Testis (tissue), 3 donors: ENCODE data around the gene STAP2. TPM values are rescaled to one million over a fixed set of nuclear protein-coding genes. Genes with fewer than 3 reads are reported as not detected.

Experiments used
- DNase-seq: peaks from one replicate; pipeline ENCODE4 v3.0.0-alpha.2; 2019
- H3K27ac ChIP-seq, 2 donors: fragments of 200-600 bp; sonication (generic); one replicate each; pipeline ENCODE4 v1.5.1; 2019
- H3K27me3 ChIP-seq: fragments of 200-600 bp; sonication (generic); one replicate; pipeline ENCODE4 v1.5.1; 2019
- H3K36me3 ChIP-seq: fragments of 200-600 bp; sonication (generic); one replicate; pipeline ENCODE4 v1.5.1; 2017; ENCODE audit warnings: low read depth; ENCODE audit errors: missing control alignments
- H3K4me1 ChIP-seq: fragments of 200-600 bp; sonication (generic); one replicate; pipeline ENCODE4 v1.5.1; 2019
- H3K4me3 ChIP-seq, 2 donors: fragments of 200-600 bp; sonication (generic); one replicate each; pipeline ENCODE4 v1.5.1; 2017 to 2019
- H3K9me3 ChIP-seq: fragments of 200-600 bp; sonication (generic); one replicate; pipeline ENCODE4 v1.5.1; 2017
- POLR2A ChIP-seq: fragments of 450-650 bp; IDR thresholded peaks from one replicate; pipeline ENCODE4 v1.6.1; 2017; ENCODE audit warnings: antibody characterized with exemption, mild to moderate bottlenecking, moderate library complexity
- WGBS, 2 donors: methylation state at CpG; one replicate each; pipeline ENCODE4 v1.1.5; 2018; 5-methylcytosine and 5-hydroxymethylcytosine counted together
- intact Hi-C: fragments of 100-400 bp; cut with DNase I; formaldehyde crosslinking; loops from one replicate; pipeline ENCODE4 v1.15.1; 2023; ENCODE audit warnings: low total_unique reads
- polyA plus RNA-seq: library from polyadenylated mRNA; stranded (reverse); fragments of 350-450 nt; fragmentation: Illumina TruSeq; extraction: RNeasy Lipid Tissue Mini Kit (QIAGEN cat#74804); gene quantifications from one replicate; pipeline ENCODE4 v1.2.3, GENCODE V29; 2014; ENCODE audit warnings: low read depth, low replicate concordance; ENCODE audit not compliant: insufficient read depth
- total RNA-seq, 2 donors: library from RNA; depleted of rRNA; stranded (reverse); fragments of >200 nt; gene quantifications; one replicate each; pipeline ENCODE4 v1.2.3, GENCODE V29; 2016
- TF ChIP-seq, protein P1 (sequence below), 3 experiments: fragments of 450-650 bp in 2 of 3; fragments of 200-600 bp in 1 of 3; sonication (generic) in 1 of 3; IDR thresholded peaks; one replicate each; pipeline ENCODE4 v1.5.1; 2016 to 2019; ENCODE audit warnings: antibody characterized with exemption in 3 of 3, mild to moderate bottlenecking in 2 of 3, moderate library complexity in 1 of 3

STAP2 gene
- total and polyA plus RNA-seq, 3 donors from 2014 or later: 5.3 to 6.4 (median 6.2) TPM

- TF ChIP-seq, protein P1, sequence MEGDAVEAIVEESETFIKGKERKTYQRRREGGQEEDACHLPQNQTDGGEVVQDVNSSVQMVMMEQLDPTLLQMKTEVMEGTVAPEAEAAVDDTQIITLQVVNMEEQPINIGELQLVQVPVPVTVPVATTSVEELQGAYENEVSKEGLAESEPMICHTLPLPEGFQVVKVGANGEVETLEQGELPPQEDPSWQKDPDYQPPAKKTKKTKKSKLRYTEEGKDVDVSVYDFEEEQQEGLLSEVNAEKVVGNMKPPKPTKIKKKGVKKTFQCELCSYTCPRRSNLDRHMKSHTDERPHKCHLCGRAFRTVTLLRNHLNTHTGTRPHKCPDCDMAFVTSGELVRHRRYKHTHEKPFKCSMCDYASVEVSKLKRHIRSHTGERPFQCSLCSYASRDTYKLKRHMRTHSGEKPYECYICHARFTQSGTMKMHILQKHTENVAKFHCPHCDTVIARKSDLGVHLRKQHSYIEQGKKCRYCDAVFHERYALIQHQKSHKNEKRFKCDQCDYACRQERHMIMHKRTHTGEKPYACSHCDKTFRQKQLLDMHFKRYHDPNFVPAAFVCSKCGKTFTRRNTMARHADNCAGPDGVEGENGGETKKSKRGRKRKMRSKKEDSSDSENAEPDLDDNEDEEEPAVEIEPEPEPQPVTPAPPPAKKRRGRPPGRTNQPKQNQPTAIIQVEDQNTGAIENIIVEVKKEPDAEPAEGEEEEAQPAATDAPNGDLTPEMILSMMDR (IDR thresholded peaks at IDR 0.05): no peak
- TF ChIP-seq POLR2A: no peak
Observed at GRCh38 chr19:4301590-4302242, 36.9 kb downstream of the STAP2 start.

GRCh38 chr19:4300589-4300988 is 38.0 kb downstream of the STAP2 start:
- WGBS, 2 donors: 86 to 96% methylated on average over 3 of the region's 3 CpGs

More at GRCh38 chr19:4301590-4302242, 36.9 kb downstream of the STAP2 start:
- Histone ChIP-seq H3K27ac (no peak overlapping the region), H3K4me1 (no peaks in the 10 kb centered on the region), H3K36me3 (no peaks in the 10 kb centered on the region), H3K9me3 (no peaks in the 10 kb centered on the region), H3K4me3 (no peak overlapping the region), H3K27me3 (no peaks in the 10 kb centered on the region)
- WGBS, 2 donors: 72 to 77% methylated on average over 13 of the region's 13 CpGs
- DNase-seq: no peak
- intact Hi-C loops: no loop called here

GRCh38 chr19:4298810-4299550 is 39.6 kb downstream of the STAP2 start:
- no peak for TF ChIP-seq POLR2A
- TF ChIP-seq, protein P1 (IDR thresholded peaks at IDR 0.05): no peak
- DNase-seq: no peak

More at GRCh38 chr19:4300589-4300988, 38.0 kb downstream of the STAP2 start:
- no peaks in the 10 kb centered on the region for H3K36me3 ChIP-seq
- H3K27ac ChIP-seq: no peak overlapping the region
- TF ChIP-seq, protein P1 (IDR thresholded peaks at IDR 0.05): no peak
- TF ChIP-seq POLR2A: no peak
- no peaks in the 10 kb centered on the region for H3K4me1 ChIP-seq
- no peak for DNase-seq
- H3K4me3 ChIP-seq: no peak overlapping the region
- H3K27me3 ChIP-seq: no peaks in the 10 kb centered on the region
- no peaks in the 10 kb centered on the region for H3K9me3 ChIP-seq
- intact Hi-C loops: no loop called here

DNA sequence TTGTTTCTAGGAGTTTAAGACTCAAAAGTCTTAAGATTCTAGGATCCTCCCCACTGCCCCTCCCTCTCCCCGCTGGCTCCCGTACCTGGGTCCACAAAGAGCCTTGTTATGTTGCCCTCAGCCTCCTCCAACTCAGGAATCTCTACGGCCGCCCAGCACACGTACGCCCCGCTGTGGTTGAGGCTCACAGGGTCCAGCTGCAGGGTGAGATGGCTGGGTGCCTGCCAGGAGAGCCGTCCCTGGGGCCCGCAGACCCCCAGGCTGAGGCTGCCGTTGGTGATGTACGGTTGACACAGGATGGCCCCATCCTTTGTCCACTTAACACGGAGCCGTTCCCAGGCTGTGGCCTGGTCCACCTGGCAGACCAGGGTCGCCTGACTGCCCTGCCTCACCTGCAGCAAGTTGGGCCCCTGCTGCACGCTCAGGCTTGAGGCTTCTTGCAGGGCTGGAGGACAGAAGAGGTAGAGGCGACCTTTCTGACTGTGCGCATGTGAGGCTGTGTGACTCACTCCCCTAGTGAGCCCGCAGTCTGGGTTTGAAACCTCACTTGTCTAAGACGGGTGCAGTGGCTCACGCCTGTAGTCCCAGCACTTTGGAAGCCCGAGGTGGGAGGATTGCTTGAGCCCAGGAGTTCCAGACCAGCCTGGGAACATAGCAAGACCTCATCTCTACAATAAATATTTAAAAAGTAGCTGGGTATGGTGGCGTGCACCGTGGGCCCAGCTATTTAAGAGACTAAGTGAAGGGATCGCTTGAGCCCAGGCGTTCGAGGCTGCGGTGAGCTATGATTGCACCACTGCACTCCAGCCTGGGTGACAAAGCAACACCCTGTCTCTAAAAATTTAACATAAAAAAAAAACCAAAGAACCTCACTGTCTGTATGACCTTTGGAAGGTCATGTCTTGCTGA is 40.5 kb downstream of the STAP2 start:
- WGBS, 2 donors: 77 to 80% methylated on average over 19 to 27 of the region's 27 CpGs
- H3K9me3 ChIP-seq: no peaks in the 10 kb centered on the region
- no peak overlapping the region for H3K4me3 ChIP-seq
- no peaks in the 10 kb centered on the region for H3K27me3 ChIP-seq
- intact Hi-C loops: no loop called here
- no peaks in the 10 kb centered on the region for H3K4me1 ChIP-seq
- H3K27ac ChIP-seq: no peak overlapping the region
- no peak for TF ChIP-seq POLR2A
- TF ChIP-seq, protein P1 (IDR thresholded peaks at IDR 0.05): no peak
- no peaks in the 10 kb centered on the region for H3K36me3 ChIP-seq
- DNase-seq: no peak

More at GRCh38 chr19:4298810-4299550, 39.6 kb downstream of the STAP2 start:
- no peaks in the 10 kb centered on the region for H3K9me3 ChIP-seq
- H3K27me3 ChIP-seq: no peaks in the 10 kb centered on the region
- no peak overlapping the region for H3K27ac ChIP-seq
- intact Hi-C loops: no loop called here
- H3K4me1 ChIP-seq: no peaks in the 10 kb centered on the region
- H3K36me3 ChIP-seq: no peaks in the 10 kb centered on the region
- WGBS, 2 donors: 77 to 90% methylated on average over 8 of the region's 8 CpGs
- no peak overlapping the region for H3K4me3 ChIP-seq
